Retinal pigment epithelial cell (primary cell): ENCODE data around the gene NUDCD3.

ENCODE experiments used
- DNase-seq: peaks from one replicate; pipeline ENCODE4 v3.0.0-alpha.2; 2010; ENCODE audit warnings: low read depth
- H3K4me3 ChIP-seq: 2 replicates; pipeline ENCODE4 v1.5.1; 2011; ENCODE audit warnings: mild to moderate bottlenecking, low read length, control low read depth, moderate library complexity
- TF ChIP-seq, protein P1 (sequence below): conservative IDR thresholded peaks from 2 replicates; pipeline ENCODE4 v1.5.1; 2011; ENCODE audit warnings: low read depth, low read length, control low read depth, inconsistent platforms

NUDCD3 gene

DNA sequence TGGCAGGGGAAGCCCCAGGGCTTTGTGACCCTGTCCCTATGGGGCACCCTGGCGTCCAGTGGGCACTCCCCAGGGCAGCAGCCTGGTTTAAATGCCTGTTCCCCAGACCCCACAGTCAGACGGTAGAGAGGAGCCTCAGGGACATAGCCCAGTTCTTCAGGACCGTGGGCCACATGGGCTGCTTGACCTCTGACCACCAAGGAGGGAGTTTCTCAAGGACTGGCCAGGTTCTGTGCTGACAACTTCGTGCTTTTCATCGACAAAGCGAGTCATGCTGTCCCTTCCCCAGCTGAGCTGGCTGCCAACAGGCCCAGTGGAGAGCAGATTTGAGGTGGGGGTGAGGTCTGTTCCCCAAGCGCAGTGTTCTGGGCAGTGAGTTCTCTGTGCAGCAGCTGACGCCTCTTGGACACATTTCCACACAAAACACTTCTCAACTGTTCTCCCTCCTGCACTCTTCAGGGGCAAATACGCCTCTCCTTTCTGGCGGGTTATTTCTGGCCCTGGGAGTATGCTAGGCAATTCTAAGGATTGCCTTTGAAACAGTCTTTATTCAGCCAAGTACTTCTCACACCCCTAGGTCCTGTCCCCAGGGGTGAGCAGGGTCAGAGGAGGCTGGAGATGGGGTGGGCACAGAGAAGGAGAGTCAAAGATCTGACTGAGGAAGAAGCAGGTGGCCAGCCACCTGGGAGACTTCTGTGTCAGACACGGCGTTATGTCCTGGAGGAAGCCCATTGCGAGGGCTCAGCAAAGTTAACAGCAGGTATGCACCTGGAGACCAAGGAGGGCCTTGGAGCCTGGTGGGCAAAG is 107.8 kb downstream of the NUDCD3 start:
- no peak overlapping the region for H3K4me3 ChIP-seq
- DNase-seq = no peak
- TF ChIP-seq, protein P1, sequence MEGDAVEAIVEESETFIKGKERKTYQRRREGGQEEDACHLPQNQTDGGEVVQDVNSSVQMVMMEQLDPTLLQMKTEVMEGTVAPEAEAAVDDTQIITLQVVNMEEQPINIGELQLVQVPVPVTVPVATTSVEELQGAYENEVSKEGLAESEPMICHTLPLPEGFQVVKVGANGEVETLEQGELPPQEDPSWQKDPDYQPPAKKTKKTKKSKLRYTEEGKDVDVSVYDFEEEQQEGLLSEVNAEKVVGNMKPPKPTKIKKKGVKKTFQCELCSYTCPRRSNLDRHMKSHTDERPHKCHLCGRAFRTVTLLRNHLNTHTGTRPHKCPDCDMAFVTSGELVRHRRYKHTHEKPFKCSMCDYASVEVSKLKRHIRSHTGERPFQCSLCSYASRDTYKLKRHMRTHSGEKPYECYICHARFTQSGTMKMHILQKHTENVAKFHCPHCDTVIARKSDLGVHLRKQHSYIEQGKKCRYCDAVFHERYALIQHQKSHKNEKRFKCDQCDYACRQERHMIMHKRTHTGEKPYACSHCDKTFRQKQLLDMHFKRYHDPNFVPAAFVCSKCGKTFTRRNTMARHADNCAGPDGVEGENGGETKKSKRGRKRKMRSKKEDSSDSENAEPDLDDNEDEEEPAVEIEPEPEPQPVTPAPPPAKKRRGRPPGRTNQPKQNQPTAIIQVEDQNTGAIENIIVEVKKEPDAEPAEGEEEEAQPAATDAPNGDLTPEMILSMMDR = no peak

DNA sequence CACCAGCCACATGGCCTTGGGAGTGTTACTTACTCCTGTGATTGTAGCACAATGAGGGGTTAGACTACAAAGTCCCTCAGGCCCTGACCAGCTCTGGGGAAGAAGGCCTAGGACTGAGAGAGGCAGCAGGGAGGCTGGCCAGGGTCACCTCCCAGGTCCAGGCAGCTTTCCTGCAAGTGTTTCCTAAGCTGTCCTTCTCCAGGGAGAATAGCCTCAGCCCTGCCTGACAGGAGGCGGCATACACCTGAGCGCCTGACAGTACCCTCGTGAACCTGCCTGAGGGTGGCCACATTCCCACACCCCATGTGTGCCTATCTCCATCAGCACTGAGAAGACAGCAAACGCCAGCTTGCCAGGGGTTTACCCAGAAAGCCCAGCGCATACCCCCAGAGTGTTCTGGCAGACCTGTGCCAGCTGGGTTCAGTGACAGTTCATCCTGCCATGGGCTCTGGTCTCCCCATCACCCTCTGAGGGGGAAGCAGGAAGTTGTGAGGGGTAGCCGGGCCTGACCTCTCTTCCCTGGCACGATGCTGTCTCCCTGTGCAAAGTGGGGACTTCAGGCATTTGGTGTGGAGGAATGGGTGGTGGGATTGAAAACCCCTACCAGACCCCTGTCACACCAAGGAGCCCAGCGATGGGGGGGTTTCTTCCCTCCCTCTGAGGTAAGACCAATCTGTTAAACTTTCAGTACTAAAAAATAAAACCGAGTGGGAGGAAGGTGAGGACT is 108.8 kb downstream of the NUDCD3 start:
- DNase-seq = no peak
- TF ChIP-seq, protein P1 = no peak
- no peak overlapping the region for H3K4me3 ChIP-seq

DNA sequence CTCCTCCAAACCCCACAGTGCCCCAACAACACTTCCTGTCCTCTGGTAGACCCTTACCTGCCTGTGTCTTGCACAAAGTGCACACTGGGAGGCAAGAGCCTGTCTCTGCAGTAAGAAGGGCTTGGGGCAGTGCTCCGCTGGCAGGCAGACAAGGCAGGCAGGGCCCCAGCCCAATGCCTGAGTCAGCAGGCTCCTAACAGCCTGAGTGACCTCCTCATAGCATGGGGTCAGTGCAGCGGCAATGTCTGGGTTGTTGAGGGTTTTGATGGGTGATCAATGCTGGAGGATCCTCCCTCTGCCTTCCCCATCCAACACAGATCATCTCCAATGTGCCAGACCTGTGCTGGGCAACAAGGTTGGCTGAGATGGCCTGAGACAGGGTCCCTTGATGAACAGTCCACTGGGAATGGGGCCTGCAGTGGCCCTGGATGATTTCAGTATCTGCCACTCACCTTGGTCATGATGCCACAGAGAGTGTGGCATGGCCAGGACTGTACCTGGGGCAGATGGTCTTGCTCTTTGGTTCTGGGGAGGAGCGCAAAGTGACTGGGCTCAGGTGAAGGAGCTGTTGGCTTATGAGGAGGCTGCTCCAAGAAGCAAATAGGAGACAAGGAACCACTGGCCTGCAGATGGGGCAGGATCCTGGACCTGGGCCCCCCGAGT is 109.5 kb downstream of the NUDCD3 start:
- no peak overlapping the region for H3K4me3 ChIP-seq
- TF ChIP-seq, protein P1 = no peak
- DNase-seq = no peak

DNA sequence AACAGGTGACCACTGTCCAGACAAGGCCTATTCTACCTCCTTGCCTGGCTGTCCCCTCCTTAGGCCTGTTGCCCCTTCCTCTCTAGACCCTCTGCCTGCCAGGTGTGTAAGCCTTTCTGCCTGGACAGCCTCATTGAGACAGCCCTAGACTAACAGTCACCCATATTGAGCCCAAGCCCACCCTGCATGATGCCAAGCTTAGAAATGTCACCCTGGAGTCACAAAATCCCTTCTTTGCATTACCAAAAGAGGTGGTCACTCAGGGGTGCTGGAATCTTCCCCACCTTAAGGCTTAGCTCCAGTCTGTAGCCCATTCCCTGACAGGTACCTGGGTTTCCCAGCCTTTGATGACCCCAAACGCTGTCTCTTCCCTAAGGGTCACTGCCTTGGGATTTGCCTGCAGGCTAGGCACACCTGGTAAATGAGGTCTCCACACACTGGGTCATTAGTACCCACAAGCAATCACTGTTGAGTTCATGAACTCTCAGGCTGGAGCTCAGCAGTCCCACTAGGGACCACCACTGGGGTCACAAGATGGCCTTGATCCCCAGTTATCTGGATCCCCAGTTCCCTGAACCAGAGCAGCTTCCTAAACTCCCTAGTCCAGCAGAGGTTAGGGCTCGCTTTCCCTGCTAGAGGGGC is 110.1 kb downstream of the NUDCD3 start:
- TF ChIP-seq, protein P1 = no peak
- H3K4me3 ChIP-seq = no peak overlapping the region
- no peak for DNase-seq

DNA sequence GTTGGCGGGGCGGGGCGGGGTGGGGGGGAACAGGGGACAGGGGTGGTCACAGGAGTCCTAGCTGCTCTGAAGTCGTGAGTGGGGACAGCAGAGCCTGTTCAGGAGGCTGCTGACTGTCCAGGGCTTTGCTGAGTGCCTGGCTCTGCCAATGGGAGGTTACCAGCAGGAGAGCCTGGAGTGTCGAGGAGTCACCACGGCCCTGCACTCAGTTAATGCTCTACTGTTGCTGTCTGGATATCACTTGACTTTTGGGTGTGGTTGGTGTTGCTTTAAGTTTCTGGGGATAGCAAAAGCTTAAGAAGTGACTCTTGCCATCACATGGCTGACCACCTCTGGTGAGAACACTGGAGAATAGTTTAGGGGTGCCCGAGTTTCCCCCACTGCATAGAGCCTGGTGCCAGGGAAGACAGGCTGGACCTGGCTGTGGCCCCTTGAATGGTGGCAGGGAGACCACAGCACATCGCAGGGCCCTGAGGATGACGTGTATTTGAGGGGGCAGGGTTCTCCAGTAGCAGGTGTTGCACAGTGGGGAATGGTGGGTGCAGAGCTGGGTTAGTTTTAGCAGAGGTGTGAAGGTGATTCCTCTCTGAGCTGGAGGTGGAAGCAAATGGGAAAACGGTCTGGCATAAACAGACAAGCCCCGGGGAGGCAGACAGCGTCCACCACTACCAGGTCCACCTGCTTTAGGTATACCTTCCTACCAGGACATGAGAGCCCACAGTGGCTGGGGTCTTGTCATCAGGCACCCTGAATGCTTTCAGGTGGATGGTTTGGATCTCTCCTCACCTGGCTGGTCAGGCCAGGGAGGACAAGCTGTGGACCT is 110.9 kb downstream of the NUDCD3 start:
- no peak overlapping the region for H3K4me3 ChIP-seq
- DNase-seq = no peak
- TF ChIP-seq, protein P1 = no peak

DNA sequence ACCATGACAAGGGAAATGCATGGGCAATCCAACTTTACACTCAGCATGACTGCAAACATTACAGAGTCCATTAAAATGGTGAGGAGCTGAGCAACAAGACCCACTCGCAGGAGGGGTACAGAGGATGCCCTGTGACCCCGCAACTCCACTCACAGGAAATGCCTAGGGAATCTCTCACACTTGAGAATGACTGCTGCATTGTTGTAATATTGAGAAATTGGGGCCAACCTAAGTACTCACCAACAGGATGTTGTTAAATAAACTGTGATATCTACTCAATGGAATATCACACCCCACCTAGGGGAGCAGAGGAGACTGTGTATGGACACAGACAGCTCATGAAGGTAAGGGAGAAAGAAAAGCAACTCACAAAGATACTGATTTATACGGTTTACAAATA is 111.7 kb downstream of the NUDCD3 start:
- TF ChIP-seq, protein P1 = no peak
- no peak for DNase-seq
- H3K4me3 ChIP-seq = no peak overlapping the region
